IPS-18c (cell line): ENCODE results near the gene CAPN2.

Experiments used
- H3K4me3 ChIP-seq: 2 replicates; pipeline ENCODE4 v1.7.0; 2013; ENCODE audit warnings: low read depth, mild to moderate bottlenecking, low read length, moderate library complexity; ENCODE audit not compliant: insufficient read depth
- H3K9me3 ChIP-seq: one replicate; pipeline ENCODE4 v1.6.1; 2013; ENCODE audit warnings: mild to moderate bottlenecking, low read length, moderate library complexity; ENCODE audit not compliant: control insufficient read depth, insufficient read depth

Gene CAPN2

DNA sequence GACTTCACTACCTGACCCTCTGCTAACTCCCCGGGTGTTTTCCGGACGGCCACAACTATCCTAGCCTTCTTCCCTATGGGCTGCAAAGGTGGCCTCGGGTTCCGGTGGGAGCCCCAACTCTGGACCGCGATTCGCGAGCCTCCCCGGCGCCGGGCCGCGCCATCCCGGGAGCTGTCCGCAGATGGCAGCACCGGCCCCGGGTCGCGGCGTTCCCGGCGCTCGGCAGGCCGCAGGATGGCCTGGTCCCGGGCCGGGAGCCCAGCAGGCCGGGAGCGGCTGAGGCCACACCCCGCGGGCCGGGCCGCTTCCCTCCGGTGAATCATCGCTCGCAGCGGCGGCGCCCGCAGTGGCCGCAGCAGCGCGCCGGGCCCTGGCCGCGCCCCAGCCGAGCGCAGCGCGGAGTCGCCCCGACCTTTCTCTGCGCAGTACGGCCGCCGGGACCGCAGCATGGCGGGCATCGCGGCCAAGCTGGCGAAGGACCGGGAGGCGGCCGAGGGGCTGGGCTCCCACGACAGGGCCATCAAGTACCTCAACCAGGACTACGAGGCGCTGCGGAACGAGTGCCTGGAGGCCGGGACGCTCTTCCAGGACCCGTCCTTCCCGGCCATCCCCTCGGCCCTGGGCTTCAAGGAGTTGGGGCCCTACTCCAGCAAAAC lies at the start of gene CAPN2:
CAPN2 (plus strand) TSS at position 346 of the 656 bp plus-strand sequence; CDS start at position 448, 102 bp downstream.
- Histone ChIP-seq H3K9me3 (peaks cover 3% of the 10 kb centered on the region), H3K4me3 (peak within 1 kb of the TSS; percentile 75)

DNA sequence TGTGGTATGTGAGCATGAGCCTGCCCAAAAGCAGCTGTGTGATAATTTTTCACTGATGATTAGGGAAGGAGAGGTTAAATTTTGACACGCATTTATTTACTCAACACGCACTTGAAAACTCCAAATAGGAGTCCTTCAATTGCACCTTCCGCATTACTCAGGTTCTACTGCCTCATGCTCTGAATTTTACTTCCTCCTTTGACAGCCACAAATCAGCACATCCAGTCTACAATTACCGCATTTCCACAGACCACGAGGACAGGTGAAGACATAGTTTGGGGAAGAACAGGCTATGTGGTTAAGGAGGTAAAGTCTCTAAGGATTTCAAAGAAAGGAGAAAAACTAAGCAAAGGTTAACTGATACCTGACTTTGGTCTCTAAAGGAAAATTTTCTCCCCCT lies 49.4 kb upstream of the CAPN2 start:
- no peak overlapping the region for H3K4me3 ChIP-seq
- H3K9me3 ChIP-seq = no peaks in the 10 kb centered on the region

DNA sequence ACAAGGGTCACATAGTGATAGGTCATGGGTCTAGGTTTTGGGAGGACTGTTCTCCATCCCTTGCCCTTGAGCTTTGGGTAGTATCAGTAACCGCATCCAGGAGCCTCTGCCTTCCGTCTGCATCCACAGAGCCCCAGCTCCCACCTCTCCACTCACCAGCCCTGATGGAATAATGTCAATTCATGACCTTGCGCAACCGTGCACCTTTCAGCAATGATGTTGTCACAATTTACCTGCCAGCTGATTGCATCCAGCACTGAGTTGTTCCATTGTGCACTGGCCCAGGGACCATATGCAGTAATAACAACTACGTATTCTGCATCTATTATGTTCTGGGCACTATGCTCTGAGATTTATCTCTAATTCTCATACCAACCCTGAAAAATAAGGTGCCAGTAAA lies 48.2 kb upstream of the CAPN2 start:
- Histone ChIP-seq H3K4me3 (no peak overlapping the region), H3K9me3 (no peaks in the 10 kb centered on the region)

DNA sequence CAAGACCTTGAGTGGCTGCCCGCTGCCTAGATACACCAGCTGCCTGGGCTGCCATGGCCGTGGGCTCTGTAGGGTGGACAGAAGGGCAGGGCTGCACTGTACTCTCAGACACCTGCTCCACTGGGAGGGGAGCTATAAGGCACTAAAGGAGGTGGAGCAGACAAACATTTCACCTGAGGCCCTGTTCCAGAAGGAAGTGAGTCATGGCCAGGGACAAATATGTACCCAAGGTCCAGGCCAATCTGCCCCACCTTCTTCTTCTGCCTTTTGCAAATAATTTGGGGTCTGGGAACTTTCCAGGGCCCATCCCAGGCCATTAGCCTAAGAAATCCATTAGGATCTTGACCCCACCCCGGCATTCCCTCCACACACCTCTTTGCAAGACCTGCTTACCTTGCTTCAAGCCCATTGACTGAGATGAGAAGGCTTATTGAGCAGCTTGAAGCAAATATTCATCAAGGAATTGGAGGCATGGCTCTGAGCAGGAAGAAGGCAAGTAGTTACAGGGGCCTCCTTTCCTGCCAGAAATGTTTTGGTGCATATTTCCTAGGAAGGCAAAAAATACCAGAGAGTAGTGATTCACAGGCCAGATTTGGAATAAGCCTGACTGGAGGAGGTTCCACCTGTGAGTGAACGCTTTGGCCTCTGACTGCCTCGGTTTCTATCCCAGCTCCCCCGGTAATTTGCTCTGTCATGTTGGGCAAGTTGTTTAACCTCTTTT lies 46.6 kb upstream of the CAPN2 start, which contains the start of gene CAPN8:
CAPN8 (minus strand) TSS at position 110 of the 721 bp plus-strand sequence; CDS start at position 55, 55 bp downstream.
- H3K4me3 ChIP-seq = no peak within 1 kb of the TSS
- H3K9me3 ChIP-seq = no peaks in the 10 kb centered on the region

DNA sequence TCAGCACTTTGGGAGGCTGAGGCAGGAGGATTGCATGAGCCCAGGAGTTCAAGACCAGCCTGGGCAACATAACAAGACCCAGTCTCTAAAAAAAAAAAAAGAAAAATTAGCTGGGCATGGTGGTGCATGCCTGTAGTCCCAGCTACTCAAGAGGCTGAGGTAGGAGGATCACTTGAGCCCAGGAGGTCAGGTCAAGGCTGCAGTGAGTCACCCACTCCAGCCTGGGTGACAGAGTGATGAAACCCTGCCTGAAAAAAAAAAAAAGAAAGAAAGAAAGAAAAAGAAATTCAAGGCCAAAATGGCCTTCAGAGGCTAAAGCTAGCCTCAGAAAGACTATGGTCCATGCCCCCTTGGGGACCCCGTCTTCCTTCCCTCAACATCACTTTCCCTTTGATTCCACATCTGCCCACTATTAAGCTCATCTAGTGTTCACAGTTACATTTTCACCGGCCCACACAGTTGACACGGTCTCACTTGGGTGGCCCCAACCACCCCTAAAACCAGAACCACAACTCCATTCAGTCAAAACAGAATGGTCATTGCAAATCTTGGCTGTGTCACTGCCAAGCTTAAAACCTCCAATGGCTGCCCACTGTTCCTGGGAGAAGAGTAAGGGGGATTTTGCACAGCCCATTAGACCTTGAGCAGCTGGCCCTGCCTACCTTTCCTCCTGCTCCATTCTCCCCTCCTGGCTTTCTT lies 44.7 kb upstream of the CAPN2 start:
- H3K9me3 ChIP-seq = no peaks in the 10 kb centered on the region
- no peak overlapping the region for H3K4me3 ChIP-seq

DNA sequence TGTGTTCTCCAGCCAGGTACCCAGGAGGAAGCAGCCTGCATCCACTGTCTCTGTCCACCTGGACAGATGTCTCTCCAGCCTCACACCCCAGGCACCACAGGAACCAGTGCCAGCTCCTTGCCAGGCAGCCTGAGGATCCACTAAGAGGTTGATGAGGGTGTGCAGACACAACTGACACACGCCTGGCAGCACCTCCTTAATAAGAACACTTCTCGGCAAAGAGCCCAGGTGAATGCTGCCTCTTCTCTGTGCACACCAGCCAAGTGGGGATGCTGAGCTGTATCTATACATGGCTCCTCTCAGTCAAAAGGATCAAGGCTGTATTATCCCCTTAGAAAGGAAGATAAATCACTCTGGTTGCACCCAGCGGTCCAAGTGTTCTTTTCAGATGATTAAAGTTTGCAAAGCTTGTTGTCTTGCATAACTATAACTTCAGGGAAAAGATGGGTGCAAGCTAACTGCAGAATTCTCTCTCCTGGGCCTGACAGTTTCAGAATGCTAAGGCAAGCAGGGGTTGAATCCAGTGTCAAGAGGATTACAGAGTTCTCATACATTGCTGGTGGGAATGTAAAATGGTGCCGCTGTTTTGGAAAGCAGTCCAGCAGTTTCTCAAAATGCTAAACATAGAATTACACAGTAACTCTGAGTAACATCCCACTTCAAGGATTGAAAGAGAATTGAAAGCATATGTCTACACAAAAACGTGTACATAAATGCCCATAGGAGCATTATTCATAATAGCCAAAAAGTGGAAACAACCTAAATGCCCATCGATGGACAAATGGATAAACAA lies 43.1 kb upstream of the CAPN2 start:
- no peak overlapping the region for H3K4me3 ChIP-seq
- H3K9me3 ChIP-seq = peaks cover 7% of the 10 kb centered on the region

DNA sequence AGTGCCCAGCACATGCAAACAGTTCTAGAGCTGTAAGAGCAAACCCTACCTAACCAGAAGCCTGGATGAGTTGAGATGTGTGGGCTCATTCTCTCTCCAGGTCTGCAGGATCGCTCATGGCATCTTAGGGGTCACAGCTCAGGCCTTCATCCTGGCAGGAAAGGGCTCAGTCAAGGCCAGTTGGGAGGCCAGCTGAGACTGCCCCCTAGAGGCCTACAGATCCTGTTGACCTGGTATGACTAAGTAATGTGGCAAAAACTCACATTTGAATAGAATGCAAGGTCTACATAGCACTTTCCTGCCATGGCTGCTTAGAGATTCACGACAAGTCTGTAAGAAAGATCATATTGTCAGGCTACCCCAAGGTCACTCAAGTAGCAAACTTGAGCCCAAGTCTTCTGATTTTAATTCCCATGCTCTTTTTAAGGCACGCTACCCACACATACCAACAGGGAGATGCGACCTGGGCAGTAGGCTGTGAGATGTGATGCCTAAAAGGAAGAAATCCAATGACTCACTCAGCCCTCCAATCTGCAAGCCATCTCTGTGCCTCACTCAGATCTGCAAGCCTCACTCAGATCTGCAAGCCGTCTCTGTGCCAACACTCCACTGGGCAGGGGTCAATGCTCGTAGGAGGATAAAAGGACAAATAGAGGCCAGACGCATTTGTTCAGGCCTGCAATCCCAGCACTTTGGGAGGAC lies 41.7 kb upstream of the CAPN2 start:
- Histone ChIP-seq H3K4me3 (no peak overlapping the region), H3K9me3 (peaks cover 11% of the 10 kb centered on the region)

DNA sequence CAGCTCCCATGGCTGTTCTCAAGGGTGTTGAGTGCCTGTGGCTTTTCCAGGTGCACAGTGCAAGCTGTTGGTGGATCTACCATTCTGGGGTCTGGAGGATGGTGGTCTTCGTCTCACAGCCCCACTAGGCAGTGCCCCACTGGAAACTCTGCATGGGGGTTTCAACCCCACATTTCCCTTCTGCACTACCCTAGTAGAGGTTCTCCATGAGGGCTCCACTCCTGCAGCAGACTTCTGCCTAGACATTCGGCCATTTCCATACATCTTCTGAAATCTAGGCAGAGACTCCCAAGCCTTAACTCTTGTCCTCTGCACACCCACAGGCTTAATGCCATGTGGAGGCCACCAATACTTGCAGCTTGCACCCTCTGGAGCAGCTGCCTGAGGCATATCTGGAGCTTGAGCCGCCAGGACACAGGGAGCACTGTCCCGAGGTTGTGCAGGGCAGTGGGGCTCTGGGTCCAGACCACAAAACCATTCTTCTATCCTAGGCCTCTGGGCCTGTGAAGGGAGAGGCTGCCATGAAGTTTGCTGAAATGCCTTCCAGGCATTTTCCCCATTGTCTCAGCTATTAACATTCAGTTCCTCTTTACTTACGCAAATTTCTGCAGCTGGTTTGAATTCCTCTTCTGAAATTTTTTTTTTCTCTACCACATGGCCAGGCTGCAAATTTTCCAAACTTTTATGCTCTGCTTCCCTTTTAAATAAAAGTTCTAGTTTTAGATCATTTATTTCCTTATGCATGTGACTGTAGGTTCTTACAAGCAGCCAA lies 38.0 kb upstream of the CAPN2 start:
- peaks cover 11% of the 10 kb centered on the region for H3K9me3 ChIP-seq
- no peak overlapping the region for H3K4me3 ChIP-seq

DNA sequence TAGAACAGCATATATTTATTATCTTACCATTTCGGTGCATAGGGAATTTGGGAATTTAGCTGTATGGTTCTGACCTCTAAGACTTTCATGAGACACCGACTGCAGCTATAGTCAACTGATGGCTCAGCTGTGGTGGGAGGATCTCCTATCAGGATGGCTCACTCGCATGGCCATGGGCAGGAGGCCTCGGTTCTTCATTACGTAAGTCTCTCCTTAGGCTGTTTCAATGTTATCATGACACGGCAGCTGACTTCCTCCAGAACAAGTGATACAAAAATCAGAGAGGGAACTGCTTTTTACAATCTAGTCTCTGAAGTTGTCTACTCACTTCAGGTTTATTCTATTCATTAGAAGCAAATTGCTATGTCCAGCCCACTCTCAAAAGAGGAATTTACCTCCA lies 33.5 kb upstream of the CAPN2 start:
- Histone ChIP-seq H3K4me3 (no peak overlapping the region), H3K9me3 (peaks cover 7% of the 10 kb centered on the region)

DNA sequence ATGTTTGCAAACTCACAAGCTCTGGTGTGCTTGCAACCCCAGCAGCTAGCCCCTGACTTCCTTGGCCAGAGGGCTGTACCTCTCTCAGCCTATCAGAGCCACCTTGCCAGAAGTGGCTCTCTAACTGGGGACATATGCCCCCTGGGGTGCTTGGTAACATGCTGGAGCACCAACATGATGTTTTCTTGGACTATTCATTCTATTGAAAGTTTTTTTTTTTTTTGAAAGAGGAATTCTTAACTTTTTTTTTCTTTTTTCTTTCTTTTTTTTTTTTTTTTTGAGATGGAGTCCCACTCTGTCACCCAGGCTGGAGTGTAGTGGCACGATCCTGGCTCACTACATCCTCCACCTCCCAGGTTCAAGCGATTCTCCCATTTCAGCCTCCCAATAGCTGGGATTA lies 32.2 kb upstream of the CAPN2 start:
- Histone ChIP-seq H3K9me3 (no peaks in the 10 kb centered on the region), H3K4me3 (no peak overlapping the region)

DNA sequence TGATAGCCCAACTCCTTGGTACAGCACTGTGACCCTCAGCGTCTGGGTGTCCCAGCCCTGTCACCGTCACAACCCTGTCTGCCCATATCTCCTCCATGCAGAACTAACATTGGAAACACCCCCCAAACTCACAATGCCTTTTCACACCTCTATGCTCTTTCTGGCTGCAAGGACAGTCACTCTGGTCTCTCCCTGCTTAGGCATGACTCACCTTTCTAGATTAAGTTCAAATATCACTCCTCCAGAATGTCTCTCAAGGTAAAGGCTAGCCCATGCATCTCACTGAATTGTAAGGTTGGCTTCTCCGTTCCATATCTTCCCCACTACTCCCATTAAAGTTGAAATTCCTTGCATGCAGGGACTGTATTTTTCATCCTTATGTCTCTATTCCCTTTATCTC lies 29.8 kb upstream of the CAPN2 start:
- H3K9me3 ChIP-seq = peaks cover 2% of the 10 kb centered on the region
- no peak overlapping the region for H3K4me3 ChIP-seq

DNA sequence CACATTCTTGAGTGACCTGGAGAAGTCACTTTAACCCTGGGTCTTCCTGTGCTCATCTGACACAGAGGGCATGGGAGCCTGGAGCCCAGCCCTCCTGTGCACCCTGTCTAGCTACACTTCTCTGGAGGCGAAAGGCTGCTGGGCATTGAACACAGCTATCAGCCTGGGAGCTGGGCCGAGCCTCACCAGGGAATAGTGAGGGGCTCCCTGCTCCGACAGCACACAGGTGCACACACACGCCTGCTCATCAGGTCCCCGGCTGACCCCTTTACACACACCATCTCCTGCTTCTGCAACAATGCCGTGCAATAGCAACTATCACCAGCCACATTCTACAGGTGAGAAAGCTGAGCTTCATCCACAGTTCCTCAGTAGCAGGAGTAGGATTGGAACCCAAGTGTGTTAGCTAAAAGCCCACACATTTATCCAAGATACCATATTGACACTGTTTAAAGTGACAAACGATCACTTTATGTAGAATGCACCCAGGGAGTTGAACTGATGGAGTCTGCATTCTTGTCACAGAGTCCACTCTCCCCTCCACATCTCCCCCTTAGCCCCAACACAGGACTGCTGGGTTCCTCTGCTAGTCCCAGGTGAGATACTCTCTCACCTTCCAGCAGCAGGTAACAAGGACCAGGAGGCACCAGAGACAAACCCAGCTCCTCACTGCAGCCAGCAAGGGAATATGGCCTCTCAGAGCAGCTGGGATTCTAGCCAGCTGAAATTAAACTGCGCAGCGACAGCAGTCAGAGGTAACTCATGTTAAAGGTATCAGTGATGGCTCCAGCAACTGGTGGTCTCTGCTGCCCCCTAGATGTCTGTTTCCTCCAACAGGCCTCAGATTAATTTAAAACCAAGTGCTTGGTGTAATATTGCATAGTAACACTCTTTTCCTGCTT lies 28.5 kb upstream of the CAPN2 start:
- Histone ChIP-seq H3K4me3 (no peak overlapping the region), H3K9me3 (peaks cover 2% of the 10 kb centered on the region)

DNA sequence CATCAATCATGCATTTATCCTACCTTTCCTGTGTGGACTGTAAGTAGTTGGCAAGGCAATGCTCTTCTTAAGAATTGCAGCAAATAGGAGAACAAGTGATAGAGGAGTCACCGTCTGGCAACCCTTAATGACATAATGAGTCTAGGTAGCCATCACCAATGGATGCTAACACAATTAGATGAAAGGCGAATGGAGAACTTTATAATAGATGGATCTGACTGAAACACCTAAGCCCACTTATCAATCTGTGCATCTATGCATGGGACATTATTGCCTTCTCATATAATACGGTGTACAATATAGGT lies 27.9 kb upstream of the CAPN2 start:
- Histone ChIP-seq H3K4me3 (no peak overlapping the region), H3K9me3 (peaks cover 2% of the 10 kb centered on the region)

DNA sequence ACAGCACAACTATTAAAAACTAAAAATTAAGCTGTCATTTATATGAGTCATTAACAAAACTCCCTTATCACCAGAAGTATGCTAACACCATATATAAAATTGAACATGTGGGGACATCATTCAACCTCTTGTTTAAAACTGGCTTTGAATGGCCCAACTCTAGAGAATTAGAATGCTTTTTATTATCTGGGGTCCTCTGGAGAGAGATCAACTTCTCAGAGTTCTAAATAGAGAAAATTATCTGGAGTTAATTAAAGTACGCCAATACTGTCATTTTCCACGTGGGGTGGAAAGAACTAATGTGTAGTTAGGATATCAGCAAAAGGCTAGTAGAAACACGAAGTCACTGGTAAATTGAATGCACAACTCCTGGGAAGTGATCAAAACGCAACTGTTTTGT lies 21.2 kb upstream of the CAPN2 start:
- H3K9me3 ChIP-seq = peaks cover 2% of the 10 kb centered on the region
- H3K4me3 ChIP-seq = no peak overlapping the region

DNA sequence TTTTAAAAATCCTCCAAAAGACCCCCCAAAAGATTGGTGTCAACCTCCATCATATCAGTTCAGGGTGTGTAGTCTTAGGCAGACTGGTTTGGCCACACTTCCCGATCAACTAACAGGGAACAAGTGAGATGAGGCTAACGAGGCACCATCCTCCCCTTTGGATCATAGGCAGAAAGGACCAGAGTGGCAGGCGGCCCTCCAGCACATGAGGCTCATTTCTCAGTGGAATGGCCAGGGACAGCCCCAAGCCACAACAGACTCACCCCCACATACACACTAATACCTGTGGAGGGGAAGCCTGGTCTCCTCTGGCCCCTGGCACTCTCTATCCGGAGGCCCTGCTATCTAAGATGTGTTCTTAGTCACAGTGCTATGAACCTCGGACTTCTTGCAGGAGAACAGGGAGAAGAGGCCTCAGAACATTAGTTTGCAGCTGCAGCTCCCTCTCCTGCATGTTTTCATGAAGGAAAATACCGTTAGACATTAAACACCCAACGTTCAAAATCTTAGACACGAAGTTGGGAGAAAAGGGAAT lies 17.3 kb upstream of the CAPN2 start:
- Histone ChIP-seq H3K9me3 (no peaks in the 10 kb centered on the region), H3K4me3 (no peak overlapping the region)
